ENCODE measurements around the gene MAP2K3.

- no peak for TF ChIP-seq CTCF (IDR thresholded peaks at IDR 0.05; ENCODE audit: low read length)
- TF ChIP-seq EZH2 (IDR thresholded peaks at IDR 0.05; ENCODE audit: borderline replicate concordance, low read length), result no peak
Measured at GRCh38 chr17:21269394-21269793, 15.1 kb upstream of the MAP2K3 start.

All from OCI-LY1 (cell line).